Inflammatory macrophage treated with lipopolysaccharide for 1 hour (primary cell): ENCODE results near the gene TYW1.
A peak's percentile ranks its signal among the peaks of the same experiment; 100 is the strongest.
"Not testable (repeated sequence)": the region's sequence is repeated elsewhere in the genome, so short reads cannot be mapped to it uniquely, and the experiment has no call there.

Experiments used
- DNase-seq, 2 donors: peaks; one replicate each; pipeline ENCODE4 v3.0.0-alpha.2; 2020 to 2022

The TYW1 gene

GRCh38 chr7:67259363-67259762 lies 262.7 kb downstream of the TYW1 start:
- DNase-seq, result not testable (repeated sequence)

- not testable (repeated sequence) for DNase-seq
Measured at GRCh38 chr7:67260166-67260586, 263.5 kb downstream of the TYW1 start.

GRCh38 chr7:67264000-67264399 lies 267.4 kb downstream of the TYW1 start:
- peak in 1 of 2 donors; percentile 3 for DNase-seq

- not testable (repeated sequence) for DNase-seq
Measured at GRCh38 chr7:67266070-67266469, 269.4 kb downstream of the TYW1 start.

GRCh38 chr7:67267914-67268313 lies 271.3 kb downstream of the TYW1 start:
- DNase-seq, result no peak

GRCh38 chr7:67269916-67270315 lies 273.3 kb downstream of the TYW1 start:
- not testable (repeated sequence) for DNase-seq
